H9 (cell line): ENCODE measurements around the gene NINJ1. TPM values are rescaled to one million over a fixed set of nuclear protein-coding genes. Genes with fewer than 3 reads are reported as not detected.
A peak's percentile ranks its signal among the peaks of the same experiment; 100 is the strongest.

Experiments used
- DNase-seq: peaks from one replicate; pipeline ENCODE4 v3.0.0-alpha.2; 2017
- H2AFZ ChIP-seq: one replicate; pipeline ENCODE4 v1.6.1; 2013; ENCODE audit warnings: mild to moderate bottlenecking, low read length, control low read depth, moderate library complexity
- H2AK5ac ChIP-seq: 2 replicates; pipeline ENCODE4 v1.6.1; 2013; ENCODE audit warnings: low read length, control low read depth, mixed read lengths; ENCODE audit not compliant: insufficient read length
- H2BK120ac ChIP-seq: one replicate; pipeline ENCODE4 v1.6.1; 2013; ENCODE audit warnings: low read depth, mild to moderate bottlenecking, low read length, control low read depth, inconsistent platforms; ENCODE audit not compliant: poor library complexity, severe bottlenecking
- H2BK12ac ChIP-seq: 2 replicates; pipeline ENCODE4 v1.6.1; 2013; ENCODE audit warnings: low read length, control low read depth, mixed read lengths, low read depth; ENCODE audit not compliant: insufficient read length
- H2BK15ac ChIP-seq: 2 replicates; pipeline ENCODE4 v1.6.1; 2013; ENCODE audit warnings: low read depth, low read length, control low read depth
- H2BK20ac ChIP-seq: one replicate; pipeline ENCODE4 v1.6.1; 2013; ENCODE audit warnings: low read depth, mild to moderate bottlenecking, low read length, control low read depth, inconsistent platforms; ENCODE audit not compliant: poor library complexity, severe bottlenecking
- H2BK5ac ChIP-seq: 2 replicates; pipeline ENCODE4 v1.6.1; 2013; ENCODE audit warnings: low read length, control low read depth, mixed read lengths; ENCODE audit not compliant: insufficient read length
- H3K14ac ChIP-seq: 2 replicates; pipeline ENCODE4 v1.6.1; 2013; ENCODE audit warnings: low read length, control low read depth; ENCODE audit not compliant: insufficient read depth
- H3K18ac ChIP-seq: 2 replicates; pipeline ENCODE4 v1.6.1; 2013; ENCODE audit warnings: low read depth, mild to moderate bottlenecking, mixed read lengths, low read length, control low read depth; ENCODE audit not compliant: insufficient read length
- H3K23ac ChIP-seq: 2 replicates; pipeline ENCODE4 v1.6.1; 2013; ENCODE audit warnings: low read length, control low read depth, mixed read lengths, low read depth; ENCODE audit not compliant: insufficient read length
- H3K23me2 ChIP-seq: 2 replicates; pipeline ENCODE4 v1.6.1; 2013; ENCODE audit warnings: low read depth, mild to moderate bottlenecking, mixed read lengths, low read length, control low read depth; ENCODE audit not compliant: insufficient read length, poor library complexity, severe bottlenecking
- H3K27ac ChIP-seq: 2 replicates; pipeline ENCODE4 v1.5.1; 2013; ENCODE audit warnings: low read length, control low read depth, mixed read lengths, low read depth; ENCODE audit not compliant: insufficient read length
- H3K27me3 ChIP-seq: 2 replicates; pipeline ENCODE4 v1.6.1; 2013; ENCODE audit warnings: low read length, control low read depth, inconsistent platforms; ENCODE audit not compliant: insufficient read depth
- H3K4ac ChIP-seq: 2 replicates; pipeline ENCODE4 v1.6.1; 2013; ENCODE audit warnings: low read depth, mild to moderate bottlenecking, control low read depth, inconsistent platforms, low read length, moderate library complexity
- H3K4me1 ChIP-seq: 2 replicates; pipeline ENCODE4 v1.6.1; 2013; ENCODE audit warnings: low read length, control low read depth, inconsistent platforms; ENCODE audit not compliant: insufficient read depth
- H3K4me2 ChIP-seq: 2 replicates; pipeline ENCODE4 v1.6.1; 2013; ENCODE audit warnings: low read length, control low read depth, mixed read lengths; ENCODE audit not compliant: insufficient read length, insufficient read depth
- H3K56ac ChIP-seq: 2 replicates; pipeline ENCODE4 v1.6.1; 2013; ENCODE audit warnings: low read depth, mild to moderate bottlenecking, mixed read lengths, low read length, control low read depth; ENCODE audit not compliant: insufficient read length
- H3K79me1 ChIP-seq: 2 replicates; pipeline ENCODE4 v1.6.1; 2013; ENCODE audit warnings: low read depth, mild to moderate bottlenecking, moderate library complexity, low read length, control low read depth, inconsistent platforms; ENCODE audit not compliant: insufficient read depth, poor library complexity, severe bottlenecking
- H3K79me2 ChIP-seq: 2 replicates; pipeline ENCODE4 v1.6.1; 2013; ENCODE audit warnings: low read length, control low read depth, inconsistent platforms; ENCODE audit not compliant: insufficient read depth
- H3K9ac ChIP-seq: 2 replicates; pipeline ENCODE4 v1.6.1; 2013; ENCODE audit warnings: low read length, control low read depth, mixed read lengths; ENCODE audit not compliant: insufficient read length; ENCODE audit errors: extremely low read depth
- H3K9me3 ChIP-seq: one replicate; pipeline ENCODE4 v1.6.1; 2013; ENCODE audit warnings: low read depth, low read length, inconsistent platforms; ENCODE audit not compliant: control insufficient read depth
- H3T11ph ChIP-seq: one replicate; pipeline ENCODE4 v1.6.1; 2013; ENCODE audit warnings: mild to moderate bottlenecking, low read length, control low read depth, inconsistent platforms
- H4K20me1 ChIP-seq: one replicate; pipeline ENCODE4 v1.6.1; 2013; ENCODE audit not compliant: control insufficient read depth, insufficient read length, insufficient read depth
- H4K5ac ChIP-seq: 2 replicates; pipeline ENCODE4 v1.6.1; 2013; ENCODE audit warnings: low read depth, mild to moderate bottlenecking, mixed read lengths, low read length, control low read depth; ENCODE audit not compliant: insufficient read length
- H4K8ac ChIP-seq: replicated peaks from 2 replicates; pipeline ENCODE4 v1.6.1; 2013; ENCODE audit warnings: low read length, control low read depth, mixed read lengths, low read depth; ENCODE audit not compliant: insufficient read length
- H4K91ac ChIP-seq: 2 replicates; pipeline ENCODE4 v1.6.1; 2013; ENCODE audit warnings: low read depth, mild to moderate bottlenecking, moderate library complexity, mixed read lengths, low read length, control low read depth; ENCODE audit not compliant: insufficient read length
- H3K27ac Mint-ChIP-seq, 3 experiments: 2 replicates in 2 of 3; 3 replicates in 1 of 3; pipeline ENCODE4 v1.8.0; 2020 to 2021; ENCODE audit warnings: mixed read lengths in 3 of 3, mild to moderate bottlenecking in 1 of 3, moderate library complexity in 1 of 3
- H3K27me3 Mint-ChIP-seq: 2 replicates; pipeline ENCODE4 v1.8.0; 2021; ENCODE audit warnings: low read depth, mild to moderate bottlenecking, moderate library complexity, mixed read lengths
- H3K36me3 Mint-ChIP-seq, 3 experiments: 2 replicates in 2 of 3; 3 replicates in 1 of 3; pipeline ENCODE4 v1.8.0; 2020 to 2021; ENCODE audit warnings: low read depth in 3 of 3, mixed read lengths in 3 of 3; ENCODE audit not compliant: insufficient read depth in 1 of 3
- H3K4me1 Mint-ChIP-seq, 2 experiments: 2 replicates each; pipeline ENCODE4 v1.8.0; 2020; ENCODE audit warnings: mixed read lengths in 2 of 2
- H3K4me3 Mint-ChIP-seq, 2 experiments: 2 replicates in 1 of 2; 3 replicates in 1 of 2; pipeline ENCODE4 v1.8.0; 2020 to 2021; ENCODE audit warnings: mild to moderate bottlenecking in 2 of 2, mixed read lengths in 2 of 2, moderate library complexity in 1 of 2
- H3K9me3 Mint-ChIP-seq, 2 experiments: 2 replicates in 1 of 2; 3 replicates in 1 of 2; pipeline ENCODE4 v1.8.0; 2020; ENCODE audit warnings: mild to moderate bottlenecking in 2 of 2, mixed read lengths in 2 of 2, moderate library complexity in 1 of 2
- CTCF ChIP-seq: fragments of 200-600 bp; sonication (generic); conservative IDR thresholded peaks from 3 replicates; pipeline ENCODE4 v1.8.0; 2021; ENCODE audit warnings: antibody characterized with exemption, mild to moderate bottlenecking
- WGBS: extraction: QIAGEN DNeasy Blood & Tissue Kit; methylation state at CpG from one replicate; pipeline ENCODE4 v1.1.7; 2013; ENCODE audit warnings: missing lambda C conversion rate, low lambda C conversion rate, mixed read lengths; ENCODE audit not compliant: insufficient read length; ENCODE audit errors: extremely low coverage; 5-methylcytosine and 5-hydroxymethylcytosine counted together
- total RNA-seq: library from RNA; stranded (reverse); gene quantifications from 2 replicates; pipeline ENCODE4 v1.2.1, GENCODE V29; 2021

NINJ1 gene
- total RNA-seq, 1 experiment from 2014 or later: 28.9 TPM

- H3K79me1 ChIP-seq: no peaks in the 10 kb centered on the region
- no peak overlapping the region for H2BK20ac ChIP-seq
- no peak overlapping the region for H3T11ph ChIP-seq
- no peak overlapping the region for H2BK120ac ChIP-seq
- H3K14ac ChIP-seq: no peak overlapping the region
- no peaks in the 10 kb centered on the region for H3K4me1 ChIP-seq
- DNase-seq: no peak
- no peak overlapping the region for H3K4me2 ChIP-seq
- no peak overlapping the region for H3K56ac ChIP-seq
- no CpG with 5 or more reads among the region's 5 CpGs for WGBS
- H4K5ac ChIP-seq: no peak overlapping the region
- Mint-ChIP-seq H3K9me3 (no peaks in the 10 kb centered on the region), H3K36me3 (no peaks in the 10 kb centered on the region), H3K4me3 (no peak overlapping the region), H3K27ac (peak overlapping the region in 1 of 3 experiments; percentile 17; a peak in 2 of 7 replicates), H3K4me1 (peaks cover 0 to 4% of the 10 kb centered on the region in 2 experiments; a peak in 1 of 4 replicates), H3K27me3 (peaks cover 6% of the 10 kb centered on the region; the same call in 1 of the 2 replicates)
- no peak for TF ChIP-seq CTCF
- H3K23me2 ChIP-seq: no peaks in the 10 kb centered on the region
- no peaks in the 10 kb centered on the region for H3K79me2 ChIP-seq
- no peak overlapping the region for H2AFZ ChIP-seq
- H4K91ac ChIP-seq: no peak overlapping the region
- H2AK5ac ChIP-seq: no peak overlapping the region
- no peak overlapping the region for H3K27ac ChIP-seq
- no peak overlapping the region for H3K18ac ChIP-seq
- H3K23ac ChIP-seq: no peak overlapping the region
- no peak overlapping the region for H2BK12ac ChIP-seq
- no peak overlapping the region for H3K9ac ChIP-seq
- H4K8ac ChIP-seq: no peak overlapping the region
- H3K4ac ChIP-seq: no peak overlapping the region
- H2BK15ac ChIP-seq: no peak overlapping the region
- no peaks in the 10 kb centered on the region for H3K9me3 ChIP-seq
- H3K27me3 ChIP-seq: no peaks in the 10 kb centered on the region
- no peak overlapping the region for H2BK5ac ChIP-seq
- H4K20me1 ChIP-seq: no peaks in the 10 kb centered on the region
Measured at GRCh38 chr9:93168581-93168980, 34.5 kb upstream of the NINJ1 start.
